Tibial nerve (tissue), 4 donors: ENCODE data around the gene PIGS. TPM values are rescaled to one million over a fixed set of nuclear protein-coding genes. Genes with fewer than 3 reads are reported as not detected.

Experiments used
- DNase-seq, 2 donors: peaks; one replicate each; pipeline ENCODE4 v3.0.0-alpha.2; 2019; ENCODE audit warnings: low spot score in 2 of 2
- H3K27ac ChIP-seq, 4 donors: fragments of 200-600 bp; sonication (generic) in 3 of 4; one replicate each; pipeline ENCODE4 v1.5.1; 2017 to 2019; ENCODE audit warnings: mild to moderate bottlenecking in 1 of 4
- H3K27me3 ChIP-seq, 2 donors: fragments of 200-600 bp; sonication (generic) in 1 of 2; one replicate each; pipeline versions ENCODE4 v1.5.1 to v1.6.0; 2017 to 2019
- H3K36me3 ChIP-seq, 3 donors: fragments of 200-600 bp; sonication (generic); one replicate each; pipeline ENCODE4 v1.5.1; 2018 to 2019
- H3K4me1 ChIP-seq, 4 donors: fragments of 200-600 bp; sonication (generic) in 3 of 4; one replicate each; pipeline ENCODE4 v1.5.1; 2017 to 2019
- H3K4me3 ChIP-seq, 4 donors: fragments of 200-600 bp; sonication (generic) in 3 of 4; one replicate each; pipeline ENCODE4 v1.5.1; 2017 to 2019; ENCODE audit warnings: mild to moderate bottlenecking in 1 of 4, moderate library complexity in 1 of 4
- H3K9me3 ChIP-seq, 4 donors: fragments of 200-600 bp; sonication (generic) in 3 of 4; one replicate each; pipeline ENCODE4 v1.5.1; 2017 to 2019
- CTCF ChIP-seq, 5 experiments: fragments of 200-600 bp in 3 of 5; fragments of 450-650 bp in 2 of 5; sonication (generic) in 3 of 5; IDR thresholded peaks; one replicate each; pipeline ENCODE4 v1.5.1; 2016 to 2019; ENCODE audit warnings: antibody characterized with exemption in 5 of 5, mild to moderate bottlenecking in 3 of 5, moderate library complexity in 2 of 5
- EP300 ChIP-seq, 2 donors: sonication (generic); formaldehyde crosslinking; IDR thresholded peaks; one replicate each; pipeline ENCODE4 v1.6.1; 2017; ENCODE audit warnings: antibody characterized with exemption in 2 of 2, mild to moderate bottlenecking in 1 of 2
- POLR2A ChIP-seq, 2 donors: fragments of 450-650 bp; IDR thresholded peaks; one replicate each; pipeline ENCODE4 v1.6.1; 2017; ENCODE audit warnings: antibody characterized with exemption in 2 of 2, mild to moderate bottlenecking in 2 of 2, moderate library complexity in 2 of 2
- WGBS, 2 donors: methylation state at CpG; one replicate each; pipeline ENCODE4 v1.1.5; 2018; 5-methylcytosine and 5-hydroxymethylcytosine counted together
- total RNA-seq, 4 donors: library from RNA; depleted of rRNA; stranded (reverse); fragments of >200 nt; gene quantifications; one replicate each; pipeline ENCODE4 v1.1.0, GENCODE V29; 2016

PIGS gene
- 10 to 100 TPM; 62.2 to 82.4 (median 73.2) TPM for total RNA-seq

GRCh38 chr17:28571361-28572122 lies at the start of gene PIGS:
Gene PIGS, minus strand, starts transcription at chr17:28571524. Its CDS starts 28 bp downstream, at chr17:28571496.
- Histone ChIP-seq H3K4me1 (peaks cover 0 to 49% (median 19%) of the 10 kb centered on the region in 4 donors), H3K36me3 (peaks cover 0 to 23% (median 0%) of the 10 kb centered on the region in 3 donors), H3K27ac (peak within 1 kb of the TSS; percentile 44 to 95 (median 86)), H3K4me3 (peak within 1 kb of the TSS; percentile 61 to 98 (median 69)), H3K27me3 (no peaks in the 10 kb centered on the region), H3K9me3 (no peaks in the 10 kb centered on the region)
- TF ChIP-seq POLR2A (IDR thresholded peaks at IDR 0.05) (peak; percentile 18 to 82), CTCF (IDR thresholded peaks at IDR 0.05) (no peak), EP300 (IDR thresholded peaks at IDR 0.05) (peak in 1 of 2 donors; percentile 89)
- WGBS, 2 donors: 1 to 2% methylated on average over 24 to 26 of the region's 49 CpGs
- peak; percentile 82 to 84 for DNase-seq

GRCh38 chr17:28620010-28620409 lies 48.7 kb upstream of the PIGS start:
- H3K36me3 ChIP-seq: peaks cover 4 to 100% (median 83%) of the 10 kb centered on the region in 3 donors
- 69 to 85% methylated on average over 2 of the region's 2 CpGs for WGBS, 2 donors
- H3K27me3 ChIP-seq: no peaks in the 10 kb centered on the region
- no peaks in the 10 kb centered on the region for H3K4me1 ChIP-seq
- no peak overlapping the region for H3K4me3 ChIP-seq
- H3K9me3 ChIP-seq: no peaks in the 10 kb centered on the region
- no peak for DNase-seq
- H3K27ac ChIP-seq: no peak overlapping the region
- TF ChIP-seq EP300 (IDR thresholded peaks at IDR 0.05) (no peak), CTCF (IDR thresholded peaks at IDR 0.05) (no peak), POLR2A (IDR thresholded peaks at IDR 0.05) (no peak)

GRCh38 chr17:28618464-28618863 lies 47.1 kb upstream of the PIGS start:
- DNase-seq: no peak
- H3K27ac ChIP-seq: no peak overlapping the region
- no peak for TF ChIP-seq EP300 (IDR thresholded peaks at IDR 0.05)
- no peak for TF ChIP-seq CTCF (IDR thresholded peaks at IDR 0.05)
- no peaks in the 10 kb centered on the region for H3K9me3 ChIP-seq
- no peaks in the 10 kb centered on the region for H3K4me1 ChIP-seq
- peaks cover 2 to 100% (median 69%) of the 10 kb centered on the region in 3 donors for H3K36me3 ChIP-seq
- H3K27me3 ChIP-seq: no peaks in the 10 kb centered on the region
- 91 to 97% methylated on average over 3 of the region's 3 CpGs for WGBS, 2 donors
- H3K4me3 ChIP-seq: no peak overlapping the region

- Histone ChIP-seq H3K4me3 (no peak overlapping the region), H3K27me3 (no peaks in the 10 kb centered on the region), H3K36me3 (peaks cover 2 to 98% (median 51%) of the 10 kb centered on the region in 3 donors), H3K9me3 (no peaks in the 10 kb centered on the region), H3K27ac (no peak overlapping the region), H3K4me1 (no peaks in the 10 kb centered on the region)
- 79 to 87% methylated on average over 7 of the region's 7 CpGs for WGBS, 2 donors
- TF ChIP-seq EP300 (IDR thresholded peaks at IDR 0.05) (no peak), POLR2A (IDR thresholded peaks at IDR 0.05) (no peak)
- no peak for DNase-seq
These were observed 45.0 kb upstream of the PIGS start for GRCh38 chr17:28616281-28616680.

GRCh38 chr17:28615260-28615940 lies 44.1 kb upstream of the PIGS start:
- Histone ChIP-seq H3K4me1 (no peaks in the 10 kb centered on the region), H3K27ac (no peak overlapping the region), H3K4me3 (no peak overlapping the region), H3K27me3 (no peaks in the 10 kb centered on the region), H3K9me3 (no peaks in the 10 kb centered on the region), H3K36me3 (peaks cover 2 to 98% (median 43%) of the 10 kb centered on the region in 3 donors)
- DNase-seq: no peak
- TF ChIP-seq EP300 (IDR thresholded peaks at IDR 0.05) (no peak), POLR2A (IDR thresholded peaks at IDR 0.05) (no peak), CTCF (IDR thresholded peaks at IDR 0.05) (no peak)
- 84 to 91% methylated on average over 4 of the region's 4 CpGs for WGBS, 2 donors
